Activated CD4-positive, CD25-positive, alpha-beta regulatory T cell treated with anti-CD3 and anti-CD28 coated beads, Interleukin-2, amount 50 U/mL, for 16 hours (primary cell): ENCODE results near the gene TMEM151B.
"Not testable (repeated sequence)": the region's sequence is repeated elsewhere in the genome, so short reads cannot be mapped to it uniquely, and the experiment has no call there.

Experiments
- DNase-seq: peaks from one replicate; pipeline ENCODE4 v3.0.0-alpha.2; 2020; ENCODE audit warnings: low read depth, low spot score

The TMEM151B gene

GRCh38 chr6:44333273-44333919 lies 63.1 kb downstream of the TMEM151B start:
- no peak for DNase-seq

- no peak for DNase-seq
Observed at GRCh38 chr6:44333942-44334341, 63.7 kb downstream of the TMEM151B start.

GRCh38 chr6:44335631-44336030 lies 65.4 kb downstream of the TMEM151B start:
- DNase-seq, result no peak

DNA sequence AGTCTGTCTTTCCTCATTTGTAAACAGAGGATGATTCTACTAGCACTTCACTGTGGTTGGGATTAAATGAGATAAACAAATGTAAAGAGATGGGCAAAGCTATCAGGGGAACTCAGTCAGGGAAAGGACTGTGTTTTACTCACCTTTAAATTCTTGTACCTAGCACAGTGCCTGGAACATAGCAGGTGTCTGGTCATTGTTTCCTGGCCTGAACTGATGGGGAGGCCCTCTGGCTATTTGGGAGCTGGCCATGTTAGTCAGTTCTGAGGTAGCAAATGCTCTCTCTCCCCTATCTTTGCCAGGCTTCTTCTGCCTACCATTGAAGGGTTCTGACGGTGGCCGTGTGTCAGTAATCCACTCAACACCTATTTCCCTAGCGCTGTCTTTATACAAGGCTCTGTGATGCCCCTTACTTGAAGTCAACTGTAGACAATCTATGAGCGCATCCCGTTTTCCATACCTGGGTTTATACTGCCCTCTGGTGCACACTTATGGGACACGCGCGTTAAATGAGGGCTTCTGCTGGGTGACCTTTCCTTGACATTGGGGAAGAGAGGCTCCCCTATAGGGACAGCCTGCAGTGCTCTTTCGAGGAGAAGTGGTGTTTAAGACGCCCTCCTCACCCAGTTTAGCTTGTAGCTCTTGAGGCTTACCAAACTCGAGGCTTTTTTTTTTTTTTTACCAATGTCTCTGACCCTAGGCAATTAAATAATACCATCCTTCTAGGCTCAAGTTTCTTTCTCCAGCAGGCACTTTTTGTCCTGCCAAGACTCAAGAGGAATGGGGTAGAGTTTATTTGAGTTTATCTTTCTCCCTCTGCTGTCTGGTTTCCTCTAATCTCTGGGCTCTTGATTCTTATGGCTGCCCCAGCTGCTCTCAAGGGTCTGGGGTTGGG lies 68.2 kb downstream of the TMEM151B start:
- peak; percentile 37 for DNase-seq

- DNase-seq, result no peak
Observed at GRCh38 chr6:44339301-44339700, 69.1 kb downstream of the TMEM151B start.

DNA sequence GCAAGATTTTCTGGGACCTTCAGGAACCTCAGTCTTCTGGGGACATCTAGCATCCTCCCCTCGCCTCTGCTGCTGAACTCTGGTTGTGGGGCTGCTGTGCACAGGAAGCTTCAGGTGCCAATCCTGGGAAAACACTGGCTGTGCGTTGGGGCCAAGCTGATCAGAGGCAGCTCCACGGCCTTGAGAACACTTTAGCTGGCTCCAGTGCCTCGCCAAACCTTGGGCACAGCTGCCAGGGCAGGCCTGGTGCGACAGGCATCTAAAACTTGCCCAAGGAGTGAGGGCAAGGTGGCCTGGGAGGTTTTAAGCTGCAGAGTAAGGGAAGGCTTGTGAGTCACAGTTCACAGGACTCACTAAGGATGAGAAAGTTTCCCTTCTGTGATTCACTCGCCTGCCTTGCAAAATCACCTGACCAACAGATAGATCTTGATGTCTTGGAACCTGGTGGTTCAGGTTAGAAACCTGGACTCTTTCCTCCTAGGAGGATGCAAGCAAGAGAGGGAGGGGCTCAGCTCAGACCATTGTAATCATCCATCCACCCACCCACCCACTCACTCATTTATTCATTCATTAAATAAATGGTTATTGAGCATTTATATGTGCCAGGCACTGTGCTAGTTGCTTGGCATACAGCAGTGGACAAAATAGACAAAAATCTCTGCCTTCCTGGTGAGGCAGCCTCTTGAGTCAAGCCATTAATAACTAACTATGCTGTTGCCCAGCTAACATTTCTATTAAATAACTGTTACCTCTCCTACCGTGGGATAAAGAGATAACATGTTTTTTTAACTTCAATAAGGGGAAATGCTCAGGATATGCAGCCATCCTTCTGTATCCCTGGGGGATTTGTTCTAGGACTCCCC lies 69.7 kb downstream of the TMEM151B start:
- no peak for DNase-seq

DNA sequence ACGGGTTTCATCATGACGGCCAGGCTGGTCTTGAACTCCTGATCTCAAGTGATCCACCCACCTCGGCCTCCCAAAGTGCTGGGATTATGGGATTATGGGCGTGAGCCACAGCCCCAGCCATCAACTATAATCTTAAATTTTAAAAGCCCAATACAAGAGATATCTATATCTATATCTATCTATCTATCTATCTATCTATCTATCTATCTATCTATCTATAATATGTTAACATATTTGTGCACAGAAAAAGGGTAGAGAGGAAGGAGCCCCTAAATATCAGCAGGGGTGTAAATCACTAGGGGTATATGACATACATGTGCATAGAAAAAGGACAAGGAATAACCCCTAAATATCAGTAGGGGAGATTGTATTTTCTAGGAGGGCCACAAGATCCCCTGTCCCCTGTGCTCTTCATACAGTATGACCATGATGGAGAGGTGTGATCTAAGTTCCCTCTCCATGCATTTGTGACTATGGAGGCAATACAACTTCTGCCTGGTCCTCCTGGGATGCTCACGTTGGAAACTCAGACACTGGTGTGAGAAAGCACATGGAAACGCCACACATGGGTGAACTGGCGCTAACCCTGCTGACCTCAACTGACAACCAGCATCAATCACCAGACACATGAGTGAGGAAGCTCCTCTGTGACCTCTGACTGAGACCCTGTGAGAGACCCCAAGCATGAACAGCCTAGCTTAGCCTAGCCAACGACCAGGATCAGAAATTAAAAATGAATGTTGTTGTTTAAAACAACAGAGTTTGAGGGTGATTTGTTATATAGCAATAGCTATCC lies 71.0 kb downstream of the TMEM151B start:
- no peak for DNase-seq

GRCh38 chr6:44342052-44342451 lies 71.8 kb downstream of the TMEM151B start:
- DNase-seq, result no peak

DNA sequence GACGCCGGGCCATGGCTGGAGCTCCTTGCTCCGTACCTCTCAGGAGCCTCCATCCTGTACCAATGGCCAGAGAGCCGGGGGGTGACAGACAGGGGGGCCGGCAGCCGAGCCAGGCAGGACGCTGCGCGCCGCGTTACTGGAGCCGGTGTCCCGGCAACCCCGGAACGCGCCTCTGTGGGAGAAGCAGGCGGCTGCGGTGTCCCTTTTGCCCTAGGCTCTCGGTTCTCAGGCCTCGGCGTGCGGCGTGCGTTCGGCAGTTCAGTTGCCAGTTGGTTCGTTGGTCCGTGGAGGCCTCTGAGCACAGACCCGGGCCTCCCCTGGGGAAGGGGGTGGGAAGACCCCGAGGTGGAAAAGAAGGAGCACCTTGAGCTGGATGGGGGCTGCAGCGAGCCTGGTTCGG lies 72.2 kb downstream of the TMEM151B start, which contains the start of gene SPATS1:
TSS of gene SPATS1 (plus strand) at position 162 of the 400 bp plus-strand sequence. CDS start 446 bp downstream, outside the sequence.
- DNase-seq, result no peak

DNA sequence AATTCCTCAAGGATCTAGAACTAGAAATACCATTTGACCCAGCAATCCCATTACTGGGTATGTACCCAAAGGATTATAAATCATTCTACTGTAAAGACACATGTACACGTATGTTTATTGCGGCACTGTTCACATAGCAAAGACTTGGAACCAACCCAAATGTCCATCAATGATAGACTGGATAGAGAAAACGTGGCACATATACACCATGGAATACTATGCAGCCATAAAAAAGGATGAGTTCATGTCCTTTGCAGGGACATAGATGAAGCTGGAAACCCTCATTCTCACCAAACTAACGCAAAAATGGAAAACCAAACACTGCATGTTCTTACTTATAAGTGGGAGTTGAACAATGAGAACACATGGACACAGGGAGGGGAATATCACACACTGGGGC lies 76.6 kb downstream of the TMEM151B start:
- not testable (repeated sequence) for DNase-seq

DNA sequence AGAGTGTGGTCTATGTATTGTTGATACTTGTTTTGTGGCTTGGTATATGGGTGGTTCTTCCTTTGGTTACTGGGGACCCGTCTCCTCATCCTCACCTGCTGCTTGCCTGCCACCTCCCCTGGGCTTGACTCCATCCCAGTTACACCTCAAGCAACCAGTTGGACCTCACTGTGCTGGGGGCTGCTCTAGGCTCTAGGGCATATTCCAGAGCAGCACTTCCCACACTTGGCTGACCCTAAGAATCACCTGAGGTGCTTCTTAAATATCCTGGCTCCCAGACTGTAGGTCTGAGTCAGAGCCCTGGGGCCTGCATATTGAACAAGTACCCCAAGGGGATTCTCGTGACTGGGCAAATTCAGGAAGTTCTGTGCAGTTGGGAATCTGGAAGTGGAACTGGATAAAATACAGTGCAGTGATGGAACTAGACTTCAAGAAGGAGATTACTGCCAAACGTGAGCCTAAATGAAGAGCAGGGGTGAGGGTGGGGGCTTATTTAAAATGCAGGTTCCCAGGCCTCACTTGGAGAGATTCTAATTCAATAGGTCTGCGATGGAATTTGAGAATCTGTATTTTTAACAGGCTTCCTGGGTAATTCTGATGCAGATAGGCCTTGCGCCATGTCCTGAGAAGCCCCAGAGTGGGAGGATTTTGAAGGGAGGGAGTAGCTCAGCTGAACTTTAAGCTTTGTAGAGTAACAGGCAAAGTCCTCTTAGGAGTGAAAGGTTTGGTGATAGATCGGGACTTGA lies 79.8 kb downstream of the TMEM151B start:
- DNase-seq, result no peak

DNA sequence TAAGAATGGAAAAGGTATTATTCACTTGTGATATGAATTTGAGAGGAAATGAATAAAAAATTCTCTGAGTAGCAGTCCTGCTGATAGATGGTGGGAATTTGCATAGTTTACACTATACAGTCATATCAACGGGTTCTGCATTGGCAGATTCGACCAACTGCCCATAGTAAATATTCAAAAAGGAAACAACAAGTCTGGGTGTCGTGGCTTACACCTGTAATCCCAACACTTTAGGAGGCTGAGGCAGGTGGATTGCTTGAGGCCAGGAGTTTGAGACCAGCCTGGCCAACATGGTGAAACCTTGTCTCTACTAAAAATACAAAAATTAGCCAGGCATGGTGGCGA lies 80.4 kb downstream of the TMEM151B start:
- DNase-seq, result not testable (repeated sequence)

DNA sequence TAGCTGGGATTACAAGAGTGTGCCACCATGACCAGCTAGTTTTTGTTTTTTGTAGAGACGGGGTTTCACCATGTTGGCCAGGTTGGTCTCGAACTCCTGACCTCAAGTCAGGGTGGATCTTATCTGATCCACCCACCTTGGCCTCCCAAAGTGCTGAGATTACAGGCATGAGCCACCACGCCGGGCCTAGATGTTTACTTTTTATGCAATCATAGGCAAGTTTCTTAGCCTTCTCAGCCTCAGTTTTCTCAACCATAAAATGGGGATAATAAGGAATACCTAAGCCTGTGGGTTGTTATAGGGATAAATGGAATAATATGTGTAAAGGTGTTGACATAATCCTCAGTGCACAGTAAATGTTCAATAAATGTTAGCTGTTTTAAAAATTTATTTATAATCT lies 82.0 kb downstream of the TMEM151B start:
- no peak for DNase-seq

GRCh38 chr6:44353336-44353735 lies 83.1 kb downstream of the TMEM151B start:
- DNase-seq, result no peak

DNA sequence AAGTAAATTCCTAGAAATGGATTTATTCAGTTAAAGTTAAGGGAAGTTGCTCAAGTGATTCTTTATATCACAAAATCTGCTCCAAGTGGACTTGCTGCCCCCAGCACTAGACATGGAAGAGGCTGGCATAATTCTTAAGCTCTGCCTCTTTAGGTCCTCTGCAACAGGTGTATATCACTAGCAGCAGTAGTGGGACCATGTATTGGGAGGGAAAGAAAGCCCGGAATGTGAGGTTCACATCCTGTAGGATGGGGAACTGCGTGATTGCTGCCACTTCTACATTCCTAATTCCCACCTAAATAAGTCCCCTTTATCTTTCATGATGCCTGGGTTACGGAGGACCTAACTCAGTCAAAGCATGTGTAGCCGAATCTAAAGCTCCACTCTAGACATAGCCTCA lies 85.4 kb downstream of the TMEM151B start:
- DNase-seq, result no peak

DNA sequence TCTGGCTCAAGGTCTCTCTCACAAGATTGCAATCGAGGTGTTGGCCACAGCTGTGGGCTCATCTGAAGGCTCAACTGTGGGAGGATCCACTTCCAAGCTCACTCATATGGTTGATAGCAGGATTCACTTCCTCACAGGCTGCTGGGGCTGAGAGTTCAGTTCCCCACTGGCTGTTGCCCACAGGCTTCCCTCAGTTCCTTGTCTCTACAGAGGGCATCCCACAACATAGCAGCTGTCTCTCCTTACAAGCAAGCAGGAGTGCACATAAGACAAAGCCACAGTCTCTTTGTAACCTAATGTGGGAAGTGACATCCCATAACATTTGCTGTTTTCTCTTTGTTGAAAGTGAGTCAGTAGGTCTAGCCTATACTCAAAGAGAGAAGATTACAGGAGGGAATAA lies 86.2 kb downstream of the TMEM151B start:
- DNase-seq, result no peak
